HCT116 (cell line): ENCODE data around the gene IQCH. TPM values are rescaled to one million over a fixed set of nuclear protein-coding genes. Genes with fewer than 3 reads are reported as not detected.

Source experiments
- ATAC-seq: fragments of 200-7000 bp; cut with Tn5 transposase; 2 replicates; pipeline ENCODE4 v1.9.1; 2020; ENCODE audit warnings: mild to moderate bottlenecking, moderate library complexity
- BruUV-seq: library from RNA; stranded (reverse); fragments of 400-500 nt; replicated peaks from 2 replicates; lab custom pipeline; 2021; lab: Mats Ljungman, UMichigan
- CTCF ChIA-PET: fragments of 300-600 bp; sonication (Branson Sonifier 250); formaldehyde crosslinking; loops from one replicate; lab custom pipeline; 2021; ENCODE audit warnings: antibody characterized with exemption; lab: Charles Lee
- POLR2A ChIA-PET: fragments of 300-600, 350-600 bp; sonication (Branson Sonifier 250); formaldehyde crosslinking; loops from one replicate; lab custom pipeline; 2021; ENCODE audit warnings: antibody characterized with exemption; lab: Charles Lee
- RAD21 ChIA-PET, 2 experiments: fragments of 300-600 bp; sonication (Branson Sonifier 250); formaldehyde crosslinking; loops; one replicate each; lab custom pipeline; 2023; ENCODE audit warnings: low total read pairs in 2 of 2; ENCODE audit not compliant: uncharacterized antibody in 2 of 2, unreplicated experiment in 2 of 2, low non-redundant PET in 1 of 2; lab: Charles Lee
- DNase-seq: peaks from one replicate; pipeline ENCODE4 v3.0.0-alpha.2; 2010; ENCODE audit warnings: low read depth, low spot score
- H2AFZ ChIP-seq: fragments of 200-600 bp; shearing (Covaris generic), sonication (generic); 2 replicates; pipeline ENCODE4 v1.6.1; 2017; ENCODE audit warnings: low read depth, mixed run types, mixed read lengths, antibody characterized with exemption, low read length; ENCODE audit not compliant: poor library complexity, severe bottlenecking
- H3K27ac ChIP-seq: 2 replicates; pipeline ENCODE4 v1.5.1; 2012; ENCODE audit warnings: low read depth, low read length
- H3K27me3 ChIP-seq: fragments of 200-600 bp; sonication (generic); 2 replicates; pipeline ENCODE4 v1.6.1; 2016; ENCODE audit warnings: mixed run types, low read length, mixed read lengths; ENCODE audit not compliant: insufficient read depth
- H3K36me3 ChIP-seq, 2 experiments: fragments of 200-500 bp in 1 of 2; fragments of 200-600 bp in 1 of 2; sonication (Bioruptor generic) in 1 of 2; sonication (generic) in 1 of 2; 2 replicates each; pipeline versions ENCODE4 v1.5.1 to v1.6.1; 2014 to 2016; ENCODE audit warnings: low read length in 2 of 2, inconsistent platforms in 1 of 2, mixed read lengths in 1 of 2, mixed run types in 1 of 2; ENCODE audit not compliant: insufficient read depth in 2 of 2, control insufficient read depth in 1 of 2
- H3K4me1 ChIP-seq, 2 experiments: fragments of 200-600 bp in 1 of 2; sonication (generic) in 1 of 2; 2 replicates each; pipeline versions ENCODE4 v1.5.1 to v1.6.1; 2012 to 2017; ENCODE audit warnings: low read length in 2 of 2, inconsistent platforms in 1 of 2, mild to moderate bottlenecking in 1 of 2, mixed read lengths in 1 of 2, mixed run types in 1 of 2, moderate library complexity in 1 of 2; ENCODE audit not compliant: insufficient read depth in 2 of 2, control insufficient read depth in 1 of 2
- H3K4me2 ChIP-seq: fragments of 200-600 bp; sonication (generic); 2 replicates; pipeline ENCODE4 v1.6.1; 2017; ENCODE audit warnings: mixed run types, low read length, mixed read lengths
- H3K4me3 ChIP-seq, 2 experiments: fragments of 200-600 bp in 1 of 2; sonication (generic) in 1 of 2; replicated peaks in 1 of 2; 2 replicates each; pipeline ENCODE4 v1.5.1; 2011 to 2016; ENCODE audit warnings: low read length in 2 of 2, control low read depth in 1 of 2, low read depth in 1 of 2, mild to moderate bottlenecking in 1 of 2, mixed read lengths in 1 of 2, mixed run types in 1 of 2
- H3K79me2 ChIP-seq: fragments of 200-600 bp; sonication (generic); 2 replicates; pipeline ENCODE4 v1.6.1; 2017; ENCODE audit warnings: mild to moderate bottlenecking, mixed run types, low read length, moderate library complexity, mixed read lengths; ENCODE audit not compliant: insufficient read depth
- H3K9ac ChIP-seq: fragments of 200-600 bp; sonication (generic); 2 replicates; pipeline ENCODE4 v1.6.1; 2016; ENCODE audit warnings: low read length, mixed read lengths
- H3K9me2 ChIP-seq: fragments of 200-600 bp; sonication (generic), shearing (Covaris generic); 2 replicates; pipeline ENCODE4 v1.6.1; 2017; ENCODE audit warnings: mixed run types, mild to moderate bottlenecking, moderate library complexity; ENCODE audit not compliant: insufficient read depth
- H3K9me3 ChIP-seq, 2 experiments: fragments of 200-500 bp in 1 of 2; fragments of 200-600 bp in 1 of 2; sonication (Bioruptor generic) in 1 of 2; sonication (generic) in 1 of 2; 2 replicates each; pipeline ENCODE4 v1.6.1; 2014 to 2017; ENCODE audit warnings: low read length in 2 of 2, mixed read lengths in 2 of 2, inconsistent platforms in 1 of 2, low read depth in 1 of 2, mild to moderate bottlenecking in 1 of 2, mixed run types in 1 of 2, moderate library complexity in 1 of 2; ENCODE audit not compliant: control insufficient read depth in 1 of 2, insufficient read depth in 1 of 2
- H4K20me1 ChIP-seq: fragments of 200-600 bp; sonication (generic), shearing (Covaris generic); 2 replicates; pipeline ENCODE4 v1.6.1; 2017; ENCODE audit warnings: mixed run types, mild to moderate bottlenecking, moderate library complexity; ENCODE audit not compliant: insufficient read depth
- EGR1 ChIP-seq: IDR thresholded peaks from 2 replicates; pipeline ENCODE4 v1.6.1; 2012; ENCODE audit warnings: low read depth
- EZH2 ChIP-seq: fragments of 200-600 bp; sonication (generic); IDR thresholded peaks from 2 replicates; pipeline ENCODE4 v1.6.1; 2017; ENCODE audit warnings: antibody characterized with exemption, mixed run types
- POLR2A ChIP-seq: IDR thresholded peaks from 2 replicates; pipeline ENCODE4 v1.7.0; 2011; ENCODE audit warnings: borderline replicate concordance; ENCODE audit not compliant: insufficient read depth, insufficient read length; ENCODE audit errors: extremely low read depth
- RAD21 ChIP-seq: IDR thresholded peaks from 2 replicates; pipeline ENCODE4 v1.6.1; 2012; ENCODE audit warnings: low read depth, mild to moderate bottlenecking
- SIN3A ChIP-seq: IDR thresholded peaks from 2 replicates; pipeline ENCODE4 v1.6.1; 2012; ENCODE audit warnings: low read depth
- YY1 ChIP-seq: IDR thresholded peaks from 2 replicates; pipeline ENCODE4 v1.6.1; 2011; ENCODE audit warnings: low read length, low read depth, moderate library complexity, mild to moderate bottlenecking; ENCODE audit not compliant: insufficient replicate concordance; ENCODE audit errors: extremely low read depth
- intact Hi-C: fragments of 100-400 bp; cut with micrococcal nuclease; formaldehyde crosslinking; loops from 2 replicates; pipeline ENCODE4 v1.10.0; 2022
- total RNA-seq: library from RNA; stranded (reverse); gene quantifications from one replicate; pipeline ENCODE4 v1.2.1, GENCODE V29; 2021; ENCODE audit not compliant: unreplicated experiment
- TF ChIP-seq, protein P1 (sequence below): IDR thresholded peaks from 2 replicates; pipeline ENCODE4 v1.6.1; 2012; ENCODE audit warnings: low read depth
- TF ChIP-seq, protein P2 (sequence below): IDR thresholded peaks from 2 replicates; pipeline ENCODE4 v1.6.1; 2011; ENCODE audit warnings: mild to moderate bottlenecking, low read length, moderate library complexity; ENCODE audit not compliant: insufficient replicate concordance; ENCODE audit errors: extremely low read depth

The IQCH gene
- total RNA-seq, 1 experiment from 2014 or later = 4.6 TPM

DNA sequence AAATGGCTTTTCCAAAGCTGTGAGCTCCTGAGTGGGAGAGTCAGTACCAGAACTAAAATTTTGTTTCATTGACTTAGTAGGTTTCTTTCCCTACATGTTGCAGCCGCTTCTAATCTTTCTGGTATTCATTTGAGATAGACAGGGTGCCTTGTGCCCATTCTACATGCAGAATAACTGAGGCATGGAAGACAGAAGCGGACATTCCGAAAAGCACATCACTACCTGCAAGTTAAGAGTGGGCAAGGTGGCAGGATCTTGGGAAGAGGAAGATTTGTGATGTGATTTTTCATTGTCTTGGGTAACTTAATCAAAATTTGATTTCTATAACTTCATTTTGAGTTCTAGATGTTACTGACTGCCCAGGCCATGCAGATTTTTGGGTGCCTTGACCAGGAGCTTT is 289.9 kb downstream of the IQCH start (continued):
- TF ChIP-seq, protein P1, sequence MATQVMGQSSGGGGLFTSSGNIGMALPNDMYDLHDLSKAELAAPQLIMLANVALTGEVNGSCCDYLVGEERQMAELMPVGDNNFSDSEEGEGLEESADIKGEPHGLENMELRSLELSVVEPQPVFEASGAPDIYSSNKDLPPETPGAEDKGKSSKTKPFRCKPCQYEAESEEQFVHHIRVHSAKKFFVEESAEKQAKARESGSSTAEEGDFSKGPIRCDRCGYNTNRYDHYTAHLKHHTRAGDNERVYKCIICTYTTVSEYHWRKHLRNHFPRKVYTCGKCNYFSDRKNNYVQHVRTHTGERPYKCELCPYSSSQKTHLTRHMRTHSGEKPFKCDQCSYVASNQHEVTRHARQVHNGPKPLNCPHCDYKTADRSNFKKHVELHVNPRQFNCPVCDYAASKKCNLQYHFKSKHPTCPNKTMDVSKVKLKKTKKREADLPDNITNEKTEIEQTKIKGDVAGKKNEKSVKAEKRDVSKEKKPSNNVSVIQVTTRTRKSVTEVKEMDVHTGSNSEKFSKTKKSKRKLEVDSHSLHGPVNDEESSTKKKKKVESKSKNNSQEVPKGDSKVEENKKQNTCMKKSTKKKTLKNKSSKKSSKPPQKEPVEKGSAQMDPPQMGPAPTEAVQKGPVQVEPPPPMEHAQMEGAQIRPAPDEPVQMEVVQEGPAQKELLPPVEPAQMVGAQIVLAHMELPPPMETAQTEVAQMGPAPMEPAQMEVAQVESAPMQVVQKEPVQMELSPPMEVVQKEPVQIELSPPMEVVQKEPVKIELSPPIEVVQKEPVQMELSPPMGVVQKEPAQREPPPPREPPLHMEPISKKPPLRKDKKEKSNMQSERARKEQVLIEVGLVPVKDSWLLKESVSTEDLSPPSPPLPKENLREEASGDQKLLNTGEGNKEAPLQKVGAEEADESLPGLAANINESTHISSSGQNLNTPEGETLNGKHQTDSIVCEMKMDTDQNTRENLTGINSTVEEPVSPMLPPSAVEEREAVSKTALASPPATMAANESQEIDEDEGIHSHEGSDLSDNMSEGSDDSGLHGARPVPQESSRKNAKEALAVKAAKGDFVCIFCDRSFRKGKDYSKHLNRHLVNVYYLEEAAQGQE = no peak
- TF ChIP-seq, protein P2, sequence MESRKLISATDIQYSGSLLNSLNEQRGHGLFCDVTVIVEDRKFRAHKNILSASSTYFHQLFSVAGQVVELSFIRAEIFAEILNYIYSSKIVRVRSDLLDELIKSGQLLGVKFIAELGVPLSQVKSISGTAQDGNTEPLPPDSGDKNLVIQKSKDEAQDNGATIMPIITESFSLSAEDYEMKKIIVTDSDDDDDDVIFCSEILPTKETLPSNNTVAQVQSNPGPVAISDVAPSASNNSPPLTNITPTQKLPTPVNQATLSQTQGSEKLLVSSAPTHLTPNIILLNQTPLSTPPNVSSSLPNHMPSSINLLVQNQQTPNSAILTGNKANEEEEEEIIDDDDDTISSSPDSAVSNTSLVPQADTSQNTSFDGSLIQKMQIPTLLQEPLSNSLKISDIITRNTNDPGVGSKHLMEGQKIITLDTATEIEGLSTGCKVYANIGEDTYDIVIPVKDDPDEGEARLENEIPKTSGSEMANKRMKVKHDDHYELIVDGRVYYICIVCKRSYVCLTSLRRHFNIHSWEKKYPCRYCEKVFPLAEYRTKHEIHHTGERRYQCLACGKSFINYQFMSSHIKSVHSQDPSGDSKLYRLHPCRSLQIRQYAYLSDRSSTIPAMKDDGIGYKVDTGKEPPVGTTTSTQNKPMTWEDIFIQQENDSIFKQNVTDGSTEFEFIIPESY = no peak
- TF ChIP-seq POLR2A (no peak), RAD21 (no peak)

DNA sequence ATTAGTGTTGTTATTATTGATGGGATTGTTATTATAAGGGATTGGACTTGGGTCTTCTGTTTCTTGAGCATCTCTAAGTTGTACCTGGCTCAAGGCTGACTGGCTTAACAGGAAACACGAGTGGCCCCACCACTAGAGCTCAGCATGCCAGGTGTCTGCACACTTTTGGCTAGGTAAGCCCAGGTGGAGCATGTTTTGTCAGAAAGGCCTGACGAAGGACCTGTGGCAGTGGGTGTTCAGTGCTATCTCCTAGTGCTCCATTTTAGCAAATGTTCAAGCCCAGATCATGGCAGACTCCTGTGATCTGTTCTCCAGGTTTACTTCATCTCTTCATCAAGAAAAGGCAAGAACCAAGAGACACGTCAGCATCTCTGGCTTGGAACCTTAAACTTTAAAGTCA is 291.3 kb downstream of the IQCH start:
- intact Hi-C loops = no loop called here
- no peaks in the 10 kb centered on the region for H3K27me3 ChIP-seq
- TF ChIP-seq EZH2 (no peak), YY1 (no peak), SIN3A (no peak), EGR1 (no peak), RAD21 (no peak)
- TF ChIP-seq, protein P2 = no peak
- TF ChIP-seq, all 23 proteins: peak for 0
- H3K4me3 ChIP-seq = no peak overlapping the region
- RAD21 ChIA-PET = no interaction called here
- H3K4me1 ChIP-seq = peaks cover 3 to 7% of the 10 kb centered on the region in 2 experiments; a peak in 3 of 4 replicates
- no peaks in the 10 kb centered on the region for H4K20me1 ChIP-seq
- H3K27ac ChIP-seq = no peak overlapping the region
- no peak overlapping the region for H3K9ac ChIP-seq
- H3K9me3 ChIP-seq = no peaks in the 10 kb centered on the region
- DNase-seq (no peak), ATAC-seq (no peak)
- CTCF ChIA-PET = no interaction called here
- H3K36me3 ChIP-seq = no peaks in the 10 kb centered on the region
- H3K4me2 ChIP-seq = no peak overlapping the region
- no peaks in the 10 kb centered on the region for H3K79me2 ChIP-seq
- H2AFZ ChIP-seq = no peak overlapping the region
- H3K9me2 ChIP-seq = no peaks in the 10 kb centered on the region
- POLR2A ChIA-PET = no interaction called here
- no TSS peak for BruUV-seq
